NCI-H1417 (cell line): ENCODE measurements around the gene HOXB4.

Experiments used
- DNase-seq, 3 experiments: peaks; one replicate each; lab custom pipeline; 2025; lab: John Stamatoyannopoulos, UW

HOXB4 gene

DNA sequence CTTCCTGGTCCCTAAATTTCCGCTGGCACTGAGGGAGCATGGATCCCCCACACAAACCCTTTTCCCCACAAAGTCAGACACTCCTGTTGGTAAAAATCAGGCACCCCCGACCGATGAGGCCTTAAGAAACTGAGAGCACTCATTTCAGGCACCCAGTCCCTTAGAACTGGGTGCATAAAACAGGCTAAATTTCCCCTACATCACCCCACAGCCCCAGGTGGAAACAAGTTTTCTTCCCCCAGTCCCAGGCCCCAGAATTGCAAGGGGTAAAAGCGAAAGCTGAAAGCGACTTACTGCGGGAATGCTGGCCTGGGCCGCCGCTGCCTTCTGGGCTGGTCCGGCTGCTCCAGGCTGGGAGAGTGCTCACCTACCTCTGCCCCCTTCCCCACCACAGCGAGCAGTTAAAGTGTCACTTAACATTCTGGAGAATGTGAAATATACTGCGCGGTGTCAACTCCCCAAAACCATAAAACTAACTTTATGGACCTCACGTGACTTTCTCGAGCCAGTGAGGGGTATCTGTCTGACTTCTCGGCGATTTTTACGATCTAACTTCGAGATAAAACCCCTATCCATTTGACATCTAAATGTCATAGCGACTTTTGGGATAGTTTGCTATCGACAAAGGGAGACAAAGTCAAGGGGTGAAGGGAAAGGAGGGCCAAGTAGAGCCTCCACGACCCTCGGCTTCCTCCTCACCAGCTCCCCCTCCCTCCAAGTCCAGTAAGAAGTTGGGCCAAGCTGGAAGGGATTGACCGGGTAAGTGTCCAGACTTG is 11.9 kb upstream of the HOXB4 start, which contains the start of gene HOXB3:
Gene HOXB3, minus strand, starts transcription at position 411 of the 776 bp plus-strand sequence. CDS start 37,767 bp downstream, outside the sequence.
- DNase-seq = peak in 1 of 3 experiments; percentile 86

DNA sequence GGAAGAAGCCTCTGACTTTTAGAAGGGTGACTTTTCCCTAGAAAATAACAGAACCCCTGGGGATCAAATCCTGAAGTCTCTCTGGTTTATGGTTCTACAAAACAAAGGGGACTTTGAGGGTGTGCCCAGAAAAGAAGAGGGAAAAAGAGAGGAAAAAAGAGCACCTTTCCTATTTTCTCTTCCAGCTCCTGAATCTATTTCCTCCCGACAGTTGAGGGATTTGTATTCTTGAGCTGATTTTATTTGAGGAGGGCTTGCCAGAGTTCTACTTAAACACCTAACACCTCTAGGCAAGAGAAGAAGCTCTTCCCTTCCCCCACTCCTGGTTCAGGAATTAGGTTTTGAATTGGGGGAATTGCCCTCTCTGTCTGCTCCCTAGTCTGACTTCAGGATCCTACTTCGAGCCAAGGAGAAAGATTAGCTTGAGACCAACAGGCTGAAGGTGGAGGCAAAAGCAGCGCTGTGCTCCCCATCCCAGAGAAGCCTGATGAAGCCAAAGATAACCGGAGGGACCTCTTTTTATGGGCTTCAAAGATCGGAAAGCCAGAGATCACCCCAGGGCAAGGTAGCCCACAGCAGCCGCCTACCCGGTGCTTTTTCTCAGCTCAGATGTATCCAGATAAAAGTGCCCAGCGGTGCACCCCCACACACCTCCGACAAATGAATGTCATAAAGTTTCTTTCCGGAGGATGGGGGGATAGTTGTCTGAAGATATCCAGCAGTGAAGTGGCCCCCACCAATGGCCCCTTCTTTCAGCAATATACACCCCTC is 11.1 kb upstream of the HOXB4 start:
- no peak for DNase-seq

DNA sequence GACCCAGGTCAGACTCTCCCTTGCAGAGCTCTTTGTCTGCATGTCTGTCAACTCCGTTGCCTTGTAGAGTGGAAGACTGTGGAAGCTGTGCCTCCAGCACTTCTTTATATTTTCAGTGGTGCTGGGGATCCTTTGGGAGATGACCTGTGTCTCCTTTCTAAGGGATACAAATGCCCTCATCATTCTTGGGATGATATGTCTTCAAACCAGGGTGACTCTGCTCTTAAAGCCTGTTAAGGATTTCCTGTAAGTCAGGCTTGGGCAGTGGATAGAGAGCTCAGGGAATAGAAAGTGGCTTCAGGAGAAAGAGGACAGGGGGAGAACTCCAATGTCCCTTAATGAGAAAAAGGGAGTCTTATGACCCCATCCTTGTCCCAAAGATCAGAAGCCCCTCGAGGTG is 10.4 kb upstream of the HOXB4 start:
- no peak for DNase-seq

DNA sequence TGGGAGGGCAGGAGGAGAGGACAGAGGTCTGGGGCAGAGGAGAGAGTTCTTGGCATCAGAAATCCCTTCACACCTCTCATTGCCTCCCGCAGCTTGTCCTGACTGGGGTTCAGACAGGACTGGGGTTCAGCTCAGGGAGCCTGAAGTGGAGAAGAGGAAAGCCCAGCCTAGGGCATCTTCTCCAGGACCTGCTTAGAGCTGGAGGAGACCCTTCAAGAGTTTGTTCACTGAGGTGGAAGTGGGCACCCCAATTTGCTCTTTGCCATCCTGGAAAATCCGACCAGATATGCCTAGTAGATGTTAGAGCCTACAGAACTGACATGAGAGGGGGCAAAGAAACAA is 9.9 kb upstream of the HOXB4 start:
- no peak for DNase-seq

DNA sequence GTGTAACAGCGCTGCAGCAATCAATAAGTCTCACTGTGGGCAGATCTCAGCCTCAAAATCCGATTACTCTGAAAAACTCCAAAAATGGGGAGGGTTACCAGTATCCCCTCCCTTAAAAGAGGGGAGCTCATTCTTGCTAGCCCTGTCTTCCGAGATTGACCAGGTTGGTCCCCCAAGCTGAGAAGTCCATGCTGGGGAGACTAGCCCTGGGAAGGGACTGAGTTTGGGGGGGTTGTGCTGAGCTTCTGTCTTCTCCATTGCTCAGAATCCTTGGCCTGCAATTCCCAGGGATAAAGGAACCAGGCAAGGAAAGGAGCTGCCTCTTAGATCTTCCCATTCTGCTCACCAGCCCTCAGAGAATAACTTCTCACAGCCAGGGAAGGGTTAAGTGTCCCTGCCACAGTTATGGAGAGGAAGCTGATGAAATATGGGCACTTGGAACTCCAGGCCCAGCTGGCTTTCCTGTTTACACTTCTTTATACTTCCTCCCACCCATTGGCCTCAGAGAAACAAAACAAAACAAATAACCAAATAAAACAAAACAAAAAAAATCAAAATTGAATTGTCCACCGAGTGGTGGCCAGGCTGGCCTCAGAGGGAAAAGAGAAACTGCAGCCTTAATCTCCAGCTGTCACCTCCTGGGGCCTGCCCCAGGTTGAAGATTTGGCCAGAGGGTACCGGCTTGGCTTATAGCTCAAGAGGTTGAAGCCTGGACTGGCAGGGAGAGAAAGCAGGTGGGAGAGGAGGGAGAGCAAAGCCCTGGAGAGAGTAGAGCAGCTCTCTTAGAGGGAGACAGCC is 9.3 kb upstream of the HOXB4 start:
- DNase-seq = peak; percentile 80 to 96 (median 82)

DNA sequence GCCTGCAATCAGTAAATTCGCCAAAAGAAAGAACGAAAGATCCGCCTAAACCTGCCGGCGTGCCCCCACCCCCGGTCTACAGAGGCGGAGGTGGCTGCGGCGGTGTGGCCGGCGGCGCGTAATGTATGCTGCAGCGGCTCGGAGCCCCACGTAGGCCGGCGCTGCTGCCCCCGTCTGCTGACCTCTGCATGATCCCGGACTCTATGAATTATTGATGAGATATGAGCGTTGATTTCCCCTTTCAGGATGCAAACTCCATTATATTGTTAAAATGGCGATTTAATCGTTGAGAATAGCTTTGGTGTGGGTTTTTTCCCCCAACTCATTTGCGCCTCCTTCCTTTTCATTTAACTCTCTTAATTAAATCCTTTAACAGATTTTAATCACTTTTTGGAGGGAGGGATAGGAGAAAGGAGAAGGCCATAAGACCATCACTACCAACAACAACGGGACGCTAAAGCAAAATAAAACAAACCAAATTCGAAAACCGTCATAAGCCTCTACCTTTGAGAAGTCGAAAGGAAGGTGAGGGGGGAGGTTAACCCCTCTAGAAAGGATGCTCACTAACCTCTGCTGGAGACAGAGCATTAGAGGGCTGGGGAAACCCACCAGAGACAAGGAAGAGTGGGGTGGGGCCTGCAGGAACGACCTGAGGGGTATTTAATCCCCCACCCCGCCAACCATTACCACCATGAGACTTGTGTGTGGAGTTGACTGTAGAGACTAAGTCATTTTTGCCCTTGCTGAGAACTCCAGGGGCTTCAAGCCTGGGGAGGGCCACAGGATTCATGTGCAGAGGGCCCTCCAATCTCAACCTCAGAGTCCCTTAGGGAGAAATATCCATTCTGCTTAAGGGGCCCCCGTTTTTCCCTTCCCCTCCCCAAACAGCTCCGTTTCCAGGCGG is 8.5 kb upstream of the HOXB4 start:
- DNase-seq = peak in 2 of 3 experiments; percentile 73 to 81

DNA sequence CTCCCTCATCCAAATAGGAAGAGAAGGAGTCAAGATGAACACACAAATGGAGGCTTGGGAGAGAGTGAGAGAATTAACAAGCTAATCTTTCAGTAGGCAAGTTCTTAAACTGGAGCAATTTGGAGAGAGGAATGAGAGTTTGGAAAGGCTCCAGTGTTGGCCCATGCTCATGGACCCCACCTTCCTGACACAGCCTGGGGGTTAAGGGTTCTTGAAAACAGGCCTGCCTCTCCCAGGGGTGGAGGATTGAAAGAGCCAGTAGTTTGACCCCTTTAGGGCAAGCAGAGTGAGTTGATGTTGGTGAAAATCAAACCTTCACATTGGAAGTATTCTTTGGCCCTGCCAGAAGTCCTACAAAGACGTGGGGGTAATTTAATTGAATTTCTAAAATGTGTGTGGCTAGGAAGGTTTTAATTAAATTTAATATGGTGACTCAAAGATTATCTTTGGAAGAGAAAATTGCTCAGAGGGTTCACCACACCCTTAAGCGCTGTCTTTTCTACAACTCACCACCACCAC is 6.1 kb upstream of the HOXB4 start:
- no peak for DNase-seq

DNA sequence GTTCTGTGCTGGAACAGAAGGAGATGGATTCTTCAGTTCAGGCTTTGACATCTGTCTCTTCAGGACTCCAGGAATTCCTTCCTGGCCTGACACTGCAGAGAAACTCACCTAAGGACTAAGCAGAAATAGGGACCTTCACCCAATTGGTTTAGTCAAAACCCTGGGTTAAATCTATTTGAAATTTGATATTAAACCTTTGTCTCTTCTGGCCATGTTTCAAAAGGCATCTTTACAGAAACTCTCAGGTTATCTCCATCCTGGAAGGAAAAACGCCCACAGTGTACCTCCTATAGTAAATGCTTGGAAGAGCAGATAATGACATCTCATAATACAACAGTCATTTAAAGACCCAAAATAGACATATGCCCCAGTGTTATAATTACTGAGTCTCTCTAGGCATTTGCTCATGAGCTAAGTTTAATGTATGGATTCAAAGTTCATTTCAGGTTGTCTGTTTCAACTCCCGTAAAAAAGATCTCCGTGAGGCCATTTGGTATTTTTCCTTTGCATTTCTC is 5.6 kb upstream of the HOXB4 start:
- no peak for DNase-seq

DNA sequence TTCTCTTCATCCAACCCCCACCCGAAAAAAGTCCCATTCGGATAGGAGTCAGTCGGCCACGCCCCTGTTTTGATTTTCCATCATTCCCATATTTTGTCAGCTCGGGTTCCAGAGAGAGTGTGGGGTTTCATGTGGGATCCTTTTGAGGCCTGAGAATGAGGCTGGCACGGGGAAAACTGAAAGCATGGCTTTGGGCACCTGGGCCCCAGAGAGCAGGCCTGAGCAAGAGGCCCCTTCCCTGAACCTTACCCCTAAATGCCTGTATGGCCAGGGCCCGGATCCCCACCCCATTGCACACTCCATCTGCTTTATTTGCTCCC is 4.6 kb upstream of the HOXB4 start:
- no peak for DNase-seq

DNA sequence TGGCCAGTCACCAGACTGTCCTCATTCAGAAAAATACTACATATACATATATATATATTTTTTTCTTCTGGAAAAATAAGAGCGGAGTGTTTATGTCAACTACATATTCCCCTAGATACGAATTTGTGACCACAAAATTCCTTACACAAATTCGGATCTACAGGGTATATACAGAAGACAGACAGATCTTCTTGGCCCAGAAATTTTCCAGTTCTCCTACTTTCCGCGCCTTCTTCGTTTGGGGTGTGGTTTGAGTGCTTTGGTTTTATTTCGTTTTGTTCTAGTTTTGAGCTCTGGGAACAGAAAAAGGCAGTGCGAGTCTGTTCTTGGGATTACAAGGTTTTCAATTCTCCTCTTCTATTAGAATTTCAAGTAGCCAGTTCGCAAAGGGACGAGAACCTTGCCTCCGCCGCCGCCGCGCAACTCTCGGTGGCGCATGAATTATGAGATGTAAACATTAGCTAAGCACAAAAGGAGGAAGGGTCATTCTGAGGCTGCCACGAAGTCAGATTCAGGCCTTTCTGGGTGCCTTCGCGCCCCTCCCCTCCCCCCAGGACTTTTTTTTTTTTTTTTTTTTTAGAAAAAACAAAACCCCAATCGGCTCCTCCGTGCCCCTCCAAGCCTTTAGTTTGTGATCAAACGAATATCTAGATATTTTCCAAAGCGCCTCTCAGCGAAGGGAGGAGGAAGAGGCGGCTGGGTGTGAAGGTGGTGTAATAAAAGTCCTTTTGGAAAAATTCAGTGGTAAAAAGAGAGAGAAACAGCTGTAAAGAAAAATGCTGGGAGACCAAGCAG is 1.8 kb upstream of the HOXB4 start:
- DNase-seq = peak in 1 of 3 experiments; percentile 15

DNA sequence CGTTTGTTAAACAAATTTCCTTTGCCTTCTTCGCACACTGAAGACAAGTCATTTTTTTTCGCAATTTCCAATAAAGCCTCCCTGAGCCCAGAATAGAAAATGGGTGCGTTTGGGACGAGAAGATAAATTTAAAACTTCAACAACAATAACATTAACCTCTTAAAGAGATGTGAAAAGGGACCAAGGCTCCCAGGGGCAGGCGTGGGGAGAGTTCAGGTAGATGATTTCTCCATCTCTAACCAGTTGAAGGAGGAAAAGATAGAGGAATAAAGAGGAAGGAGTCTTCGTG is 1.3 kb upstream of the HOXB4 start:
- no peak for DNase-seq

DNA sequence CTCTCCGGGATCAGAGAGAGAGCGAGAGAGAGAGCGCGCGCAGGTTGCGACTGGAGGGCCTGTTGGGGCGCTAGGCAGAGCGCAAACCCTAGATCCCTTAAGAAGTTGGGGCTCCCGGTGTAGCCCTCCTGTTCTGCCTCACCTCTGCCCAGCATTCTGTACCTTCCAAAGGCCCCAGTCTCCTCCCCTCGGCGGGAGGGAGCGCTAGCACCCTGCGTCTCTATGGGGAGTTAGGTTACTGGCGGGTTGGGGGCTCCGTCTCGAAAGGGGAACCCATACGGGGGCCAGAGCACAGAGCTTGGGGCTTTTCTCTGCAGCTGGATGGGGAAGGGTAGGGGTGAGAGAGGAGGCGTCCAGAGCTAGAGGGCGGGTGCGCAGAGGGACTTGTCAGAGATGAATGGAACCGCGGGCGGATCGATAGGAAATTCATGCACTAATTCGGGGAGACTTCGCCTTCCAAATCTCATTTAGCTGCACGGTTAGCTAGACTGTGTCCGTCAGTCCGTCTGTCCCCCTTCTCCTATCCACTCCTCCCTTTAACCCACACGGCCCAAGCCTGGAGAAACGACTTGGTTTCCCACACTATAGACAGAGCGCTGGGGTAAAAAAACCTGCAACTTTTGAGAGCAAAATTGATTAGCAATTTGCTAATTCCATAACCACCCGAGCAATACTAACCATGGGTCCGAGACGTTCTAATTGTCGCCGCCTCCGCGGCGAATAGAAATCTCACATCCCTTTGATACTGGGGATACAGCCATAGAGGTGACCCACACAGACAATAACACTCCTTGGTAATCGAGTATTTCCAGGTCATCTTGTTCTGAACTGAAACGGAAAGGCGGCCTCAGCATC is 693 bp upstream of the HOXB4 start:
- DNase-seq = no peak

DNA sequence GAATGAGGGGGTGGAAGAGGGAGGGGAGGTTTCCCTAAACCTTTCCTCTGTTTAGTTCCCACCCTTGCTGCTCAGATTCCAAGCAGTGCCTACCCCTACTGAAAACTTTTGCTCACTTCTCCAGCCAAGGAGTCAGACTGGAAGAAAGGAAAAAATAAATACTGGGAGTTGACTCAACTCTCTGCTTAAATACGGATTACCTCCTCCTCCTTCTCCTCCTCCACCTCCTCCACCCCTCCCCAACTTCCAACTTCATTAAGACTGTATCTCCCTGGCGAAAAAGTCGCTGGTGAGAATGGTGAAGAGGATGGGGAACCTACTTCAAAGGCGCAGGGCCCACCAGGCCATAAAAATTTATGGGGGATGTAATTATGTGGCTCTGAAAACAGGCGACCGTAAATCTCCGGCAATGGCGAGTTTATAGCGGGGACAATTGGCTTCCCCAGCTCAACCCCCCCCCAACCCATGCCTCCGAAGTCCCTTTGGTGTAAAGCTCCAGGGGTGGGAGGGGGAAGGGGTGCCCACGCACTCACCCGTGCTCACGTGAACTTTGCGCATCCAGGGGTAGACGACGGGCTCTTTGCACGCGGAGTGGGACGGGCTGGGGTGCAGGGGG is 712 bp downstream of the HOXB4 start:
- peak in 1 of 3 experiments; percentile 44 for DNase-seq

DNA sequence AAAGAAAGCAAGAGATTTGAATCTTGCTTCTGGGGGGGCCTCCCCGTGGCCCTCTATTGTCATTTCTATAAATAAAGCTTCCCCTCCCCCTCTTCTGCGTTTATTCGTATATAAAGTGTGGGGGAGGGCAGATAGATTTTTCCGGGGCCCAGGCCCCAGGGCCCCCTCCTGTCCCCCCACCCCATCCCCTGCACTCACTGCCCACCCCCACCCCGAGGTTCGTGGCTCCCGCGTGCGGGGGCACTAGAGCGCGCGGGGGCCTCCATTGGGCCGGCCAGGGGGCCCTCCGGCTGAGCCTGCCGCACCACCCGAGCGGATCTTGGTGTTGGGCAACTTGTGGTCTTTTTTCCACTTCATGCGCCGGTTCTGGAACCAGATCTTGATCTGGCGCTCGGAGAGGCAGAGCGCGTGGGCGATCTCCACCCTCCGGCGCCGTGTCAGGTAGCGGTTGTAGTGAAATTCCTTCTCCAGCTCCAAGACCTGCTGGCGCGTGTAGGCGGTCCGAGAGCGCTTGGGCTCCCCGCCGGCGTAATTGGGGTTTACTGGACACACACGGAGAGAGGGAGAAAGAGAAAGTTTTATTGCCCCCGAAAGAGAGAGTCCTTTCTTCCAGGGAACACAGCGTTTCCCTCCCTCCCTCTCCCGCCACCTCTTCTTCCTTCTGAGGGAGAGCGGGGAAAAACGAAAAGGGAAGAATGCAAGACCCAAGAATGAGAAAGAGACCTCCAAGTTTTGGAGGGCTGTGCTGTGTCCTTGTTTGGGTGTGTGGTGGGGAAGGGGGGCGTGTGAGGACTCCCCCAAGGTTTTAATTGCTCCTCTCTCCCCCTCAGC is 1.5 kb downstream of the HOXB4 start:
- no peak for DNase-seq

DNA sequence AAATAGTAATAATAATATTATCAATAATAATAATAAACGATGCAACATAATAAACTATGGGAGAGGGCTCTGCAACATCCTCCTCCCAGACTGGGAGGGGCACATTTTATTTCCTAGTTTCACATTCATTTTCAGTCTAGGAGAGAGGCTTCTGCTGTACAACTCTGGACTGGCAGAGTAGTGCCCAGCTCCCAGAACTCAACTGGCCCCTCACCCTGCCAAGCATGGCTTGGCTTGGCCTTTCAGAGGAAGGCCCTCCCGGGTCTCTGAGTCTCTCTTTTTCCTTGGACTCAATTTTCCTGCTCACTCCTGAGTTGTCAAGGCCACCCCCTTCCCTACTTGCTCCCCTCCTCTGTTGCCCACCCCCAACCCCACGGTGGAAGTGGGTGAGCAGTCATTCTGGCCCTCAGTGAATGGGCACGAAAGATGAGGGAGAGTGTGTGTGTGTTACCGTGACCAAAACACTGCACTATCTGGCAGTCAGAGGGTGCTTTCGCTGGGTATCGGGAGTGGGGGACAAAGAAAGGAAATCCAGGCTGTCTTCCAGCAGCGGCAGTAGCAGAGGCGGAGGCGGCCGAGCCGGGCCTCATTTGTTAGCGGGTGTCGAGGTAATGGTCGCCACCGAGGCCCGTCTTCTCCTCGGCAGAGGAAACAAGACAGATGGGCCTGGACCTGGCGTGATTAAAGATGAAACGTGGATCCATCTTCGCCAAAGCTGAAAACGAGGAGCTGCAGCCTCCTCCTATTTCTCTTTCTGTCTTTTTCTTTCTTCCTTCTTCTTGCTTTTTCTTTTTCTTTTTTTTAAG is 2.3 kb downstream of the HOXB4 start:
- DNase-seq = no peak

DNA sequence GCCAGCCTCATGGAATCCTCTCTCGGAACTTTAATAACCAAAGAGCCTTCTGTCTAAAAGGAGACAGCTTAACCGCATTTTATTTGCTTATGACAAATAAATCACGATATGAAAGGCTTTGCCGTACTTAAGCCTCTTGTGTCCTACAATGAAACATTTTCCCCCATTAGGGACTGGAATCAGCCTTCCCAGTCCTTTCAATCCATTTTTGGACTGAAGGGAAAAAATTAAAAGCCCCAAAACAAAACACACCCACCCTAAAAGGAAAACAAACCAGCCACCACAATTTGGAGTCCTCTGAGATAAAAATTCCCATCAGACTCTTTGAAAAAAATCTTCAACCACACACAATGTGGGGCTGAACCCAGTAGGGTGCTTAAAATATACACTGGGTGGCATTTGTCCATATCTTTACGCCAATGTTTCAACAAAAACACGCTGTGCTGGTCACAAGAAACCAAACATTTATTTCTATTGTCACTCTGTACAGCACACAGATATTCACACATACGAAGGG is 3.0 kb downstream of the HOXB4 start:
- DNase-seq = peak; percentile 59 to 97 (median 84)

DNA sequence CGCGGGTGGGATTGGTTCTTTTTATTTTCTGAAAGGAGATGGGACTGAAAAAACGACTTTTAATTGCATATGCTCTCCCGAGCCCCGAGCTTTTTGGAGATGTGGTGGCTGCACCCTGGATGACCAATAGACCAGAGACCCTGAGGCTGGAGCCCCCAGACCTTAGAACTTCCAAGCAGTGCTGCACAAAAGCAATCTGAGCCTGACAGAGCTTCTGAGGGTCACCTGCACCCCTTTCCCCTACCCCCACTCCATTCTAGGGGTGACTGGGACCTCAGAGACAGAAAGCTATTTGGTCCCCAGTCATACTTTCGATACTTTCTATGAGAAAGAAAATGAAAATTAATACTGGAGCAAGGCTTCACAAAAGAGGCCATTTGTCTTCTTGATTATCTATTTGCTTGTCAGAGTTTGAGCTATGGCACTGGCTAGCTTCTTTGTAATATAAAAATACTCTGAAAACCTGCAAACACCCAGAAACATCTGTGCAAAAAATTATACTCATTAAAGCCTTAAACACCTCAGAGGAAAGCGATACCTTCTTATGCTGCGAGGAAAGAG is 3.6 kb downstream of the HOXB4 start:
- no peak for DNase-seq
